HG03432 (cell line): ENCODE data around the gene IKBIP.
"Not testable (repeated sequence)": the region's sequence is repeated elsewhere in the genome, so short reads cannot be mapped to it uniquely, and the experiment has no call there.

Source experiments
- ATAC-seq: cut with Tn5 transposase; IDR thresholded peaks from one replicate; pipeline ENCODE4 v1.9.1; 2021; ENCODE audit warnings: mild to moderate bottlenecking, moderate library complexity; ENCODE audit not compliant: unreplicated experiment

IKBIP gene

DNA sequence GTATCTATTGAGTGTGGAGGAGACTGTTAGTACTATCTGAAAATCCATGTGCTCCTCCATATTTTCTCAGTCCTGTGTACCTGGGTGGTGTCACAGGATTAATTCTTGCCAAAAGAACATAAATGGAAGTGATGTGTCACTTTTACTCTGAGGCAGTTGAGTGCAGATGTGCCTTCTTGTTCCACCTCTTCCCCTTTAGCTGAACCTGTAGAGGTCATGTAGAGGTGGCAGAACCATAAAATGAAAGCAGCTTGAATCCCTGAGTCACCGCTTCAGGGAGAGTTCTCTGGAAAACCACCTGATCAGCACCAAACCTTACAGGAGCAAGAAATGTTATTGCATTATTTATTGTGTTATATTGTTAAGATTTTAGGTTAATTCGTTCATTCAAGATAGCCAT, 65.8 kb downstream of the IKBIP start:
- no peak for ATAC-seq

DNA sequence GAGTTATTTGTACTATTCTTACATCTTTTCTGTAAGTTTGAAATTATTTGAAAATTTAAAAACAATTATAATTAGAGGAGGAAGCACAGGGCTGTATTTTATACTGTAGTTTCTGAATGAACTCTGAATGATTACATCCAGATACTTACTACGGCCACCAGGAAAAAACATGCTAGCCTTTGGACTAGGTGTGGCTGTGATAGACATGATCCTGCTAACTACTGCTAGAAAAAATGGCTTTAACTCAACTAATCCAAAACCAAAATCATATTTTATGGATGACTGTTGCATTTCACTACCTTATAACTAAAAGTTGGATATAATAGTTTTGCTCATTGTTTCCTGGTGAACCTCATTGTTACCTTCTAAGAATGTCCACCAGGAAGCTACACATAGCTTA, 66.2 kb downstream of the IKBIP start:
- ATAC-seq: no peak

GRCh38 chr12:98576795-98577194, 67.8 kb downstream of the IKBIP start:
- not testable (repeated sequence) for ATAC-seq

- ATAC-seq: no peak
Measured at GRCh38 chr12:98575013-98575412, 69.6 kb downstream of the IKBIP start.
